HG02642 (cell line): ENCODE measurements around the gene HK2.

Source experiments
- ATAC-seq: cut with Tn5 transposase; IDR thresholded peaks from one replicate; pipeline ENCODE4 v1.9.1; 2021; ENCODE audit warnings: mild to moderate bottlenecking; ENCODE audit not compliant: unreplicated experiment, poor library complexity

Gene HK2

GRCh38 chr2:74873678-74874640 lies 40.0 kb downstream of the HK2 start:
- ATAC-seq = no peak

GRCh38 chr2:74876081-74876886 lies 42.4 kb downstream of the HK2 start:
- ATAC-seq = peak; percentile 61

GRCh38 chr2:74877376-74877775 lies 43.4 kb downstream of the HK2 start:
- ATAC-seq = no peak

GRCh38 chr2:74877781-74878433 lies 44.0 kb downstream of the HK2 start:
- ATAC-seq = no peak

- ATAC-seq = no peak
Observed at GRCh38 chr2:74878551-74878950, 44.6 kb downstream of the HK2 start.

- no peak for ATAC-seq
Observed at GRCh38 chr2:74880054-74880728, 46.3 kb downstream of the HK2 start.

- no peak for ATAC-seq
Observed at GRCh38 chr2:74881176-74881575, 47.2 kb downstream of the HK2 start.

- no peak for ATAC-seq
Observed at GRCh38 chr2:74881626-74882298, 47.8 kb downstream of the HK2 start.

- no peak for ATAC-seq
Observed at GRCh38 chr2:74882299-74882687, 48.4 kb downstream of the HK2 start.

GRCh38 chr2:74883011-74883410 lies 49.1 kb downstream of the HK2 start:
- ATAC-seq = no peak

- no peak for ATAC-seq
Observed at GRCh38 chr2:74884118-74884762, 50.3 kb downstream of the HK2 start.

GRCh38 chr2:74884866-74885265 lies 50.9 kb downstream of the HK2 start:
- no peak for ATAC-seq

- no peak for ATAC-seq
Observed at GRCh38 chr2:74886251-74886650, 52.3 kb downstream of the HK2 start.

- no peak for ATAC-seq
Observed at GRCh38 chr2:74886811-74887210, 52.9 kb downstream of the HK2 start.

- no peak for ATAC-seq
Observed at GRCh38 chr2:74887445-74887951, 53.6 kb downstream of the HK2 start.

- no peak for ATAC-seq
Observed at GRCh38 chr2:74887960-74888700, 54.2 kb downstream of the HK2 start.

- no peak for ATAC-seq
Observed at GRCh38 chr2:74889159-74889558, 55.2 kb downstream of the HK2 start.

GRCh38 chr2:74890711-74891110 lies 56.8 kb downstream of the HK2 start:
- no peak for ATAC-seq
